WTC11 (cell line): Measurements from ENCODE around the gene NFIX.

Experiments
- CREB1 ChIP-seq: sonication (generic); formaldehyde crosslinking; IDR thresholded peaks from 2 replicates; pipeline ENCODE4 v1.8.0; 2023; ENCODE audit warnings: mild to moderate bottlenecking, missing genetic modification reagents
- FOXJ3 ChIP-seq: sonication (generic); formaldehyde crosslinking; IDR thresholded peaks from 2 replicates; pipeline ENCODE4 v1.9.0; 2021; ENCODE audit warnings: missing genetic modification reagents, mild to moderate bottlenecking, borderline replicate concordance
- NR2C2 ChIP-seq: sonication (generic); formaldehyde crosslinking; IDR thresholded peaks from 2 replicates; pipeline ENCODE4 v1.8.0; 2022; ENCODE audit warnings: mild to moderate bottlenecking, missing genetic modification reagents
- NR3C1 ChIP-seq: sonication (generic); formaldehyde crosslinking; conservative IDR thresholded peaks from 2 replicates; pipeline ENCODE4 v1.8.1; 2023; ENCODE audit warnings: low read depth, mild to moderate bottlenecking, missing genetic modification reagents
- SP1 ChIP-seq: sonication (generic); formaldehyde crosslinking; conservative IDR thresholded peaks from 2 replicates; pipeline ENCODE4 v1.8.1; 2022; ENCODE audit warnings: missing genetic modification reagents
- TF ChIP-seq, protein P1 (sequence below): fragments of 200-600 bp; IDR thresholded peaks from 2 replicates; pipeline ENCODE4 v1.8.0; 2022; ENCODE audit warnings: antibody characterized with exemption
- TF ChIP-seq, protein P2 (sequence below): sonication (generic); formaldehyde crosslinking; conservative IDR thresholded peaks from 2 replicates; pipeline ENCODE4 v1.8.1; 2022; ENCODE audit warnings: mild to moderate bottlenecking, missing genetic modification reagents
- TF ChIP-seq, protein P3 (sequence below): sonication (generic); formaldehyde crosslinking; IDR thresholded peaks from 2 replicates; pipeline ENCODE4 v1.8.0; 2022; ENCODE audit warnings: mild to moderate bottlenecking, missing genetic modification reagents
- TF ChIP-seq, protein P4 (sequence below): sonication (generic); formaldehyde crosslinking; IDR thresholded peaks from 2 replicates; pipeline ENCODE4 v1.8.0; 2022; ENCODE audit warnings: mild to moderate bottlenecking, missing genetic modification reagents
- TF ChIP-seq, protein P5 (sequence below): sonication (generic); formaldehyde crosslinking; IDR thresholded peaks from 2 replicates; pipeline ENCODE4 v1.8.1; 2023; ENCODE audit warnings: mild to moderate bottlenecking, missing genetic modification reagents, moderate library complexity

DNA sequence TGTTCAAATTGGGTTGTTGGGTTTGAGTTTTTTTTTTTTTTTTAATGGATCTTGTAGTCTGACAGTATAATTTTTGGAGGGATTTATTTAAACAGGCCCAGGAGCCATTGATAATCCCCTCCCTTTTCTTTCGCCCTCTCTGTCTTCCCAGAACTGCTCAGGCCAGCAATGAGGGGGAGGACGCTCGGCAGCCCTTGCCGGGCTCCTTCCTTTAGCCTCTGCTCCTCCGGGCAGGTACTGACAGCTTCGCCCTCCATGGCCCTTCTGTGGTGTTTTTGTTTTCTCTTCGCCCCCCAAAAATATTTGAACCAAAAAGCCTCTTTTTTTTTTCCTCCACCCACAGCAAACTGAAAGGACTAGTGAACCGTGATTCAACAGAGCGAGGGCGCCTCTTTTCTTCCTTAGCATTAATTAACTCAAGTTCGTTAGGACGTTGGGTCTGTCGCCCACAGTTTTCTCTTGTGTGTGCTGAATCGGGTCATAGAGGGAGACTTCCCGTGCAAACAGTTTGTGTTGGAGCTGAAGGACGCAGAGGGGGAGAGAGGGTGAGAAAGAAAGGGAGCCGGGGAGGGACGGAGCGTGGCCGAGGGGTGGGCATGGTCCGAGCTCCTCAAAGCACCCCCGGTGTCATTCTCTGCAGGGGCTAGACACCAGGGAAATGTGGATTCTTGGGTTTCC, 21.5 kb downstream of the NFIX start:
- TF ChIP-seq, protein P1, sequence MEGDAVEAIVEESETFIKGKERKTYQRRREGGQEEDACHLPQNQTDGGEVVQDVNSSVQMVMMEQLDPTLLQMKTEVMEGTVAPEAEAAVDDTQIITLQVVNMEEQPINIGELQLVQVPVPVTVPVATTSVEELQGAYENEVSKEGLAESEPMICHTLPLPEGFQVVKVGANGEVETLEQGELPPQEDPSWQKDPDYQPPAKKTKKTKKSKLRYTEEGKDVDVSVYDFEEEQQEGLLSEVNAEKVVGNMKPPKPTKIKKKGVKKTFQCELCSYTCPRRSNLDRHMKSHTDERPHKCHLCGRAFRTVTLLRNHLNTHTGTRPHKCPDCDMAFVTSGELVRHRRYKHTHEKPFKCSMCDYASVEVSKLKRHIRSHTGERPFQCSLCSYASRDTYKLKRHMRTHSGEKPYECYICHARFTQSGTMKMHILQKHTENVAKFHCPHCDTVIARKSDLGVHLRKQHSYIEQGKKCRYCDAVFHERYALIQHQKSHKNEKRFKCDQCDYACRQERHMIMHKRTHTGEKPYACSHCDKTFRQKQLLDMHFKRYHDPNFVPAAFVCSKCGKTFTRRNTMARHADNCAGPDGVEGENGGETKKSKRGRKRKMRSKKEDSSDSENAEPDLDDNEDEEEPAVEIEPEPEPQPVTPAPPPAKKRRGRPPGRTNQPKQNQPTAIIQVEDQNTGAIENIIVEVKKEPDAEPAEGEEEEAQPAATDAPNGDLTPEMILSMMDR: no peak
- TF ChIP-seq CREB1 (CRISPR knock-in tag) (no peak), FOXJ3 (no peak), NR2C2 (CRISPR knock-in tag) (no peak), NR3C1 (no peak), SP1 (CRISPR knock-in tag) (no peak)
- TF ChIP-seq, protein P2, sequence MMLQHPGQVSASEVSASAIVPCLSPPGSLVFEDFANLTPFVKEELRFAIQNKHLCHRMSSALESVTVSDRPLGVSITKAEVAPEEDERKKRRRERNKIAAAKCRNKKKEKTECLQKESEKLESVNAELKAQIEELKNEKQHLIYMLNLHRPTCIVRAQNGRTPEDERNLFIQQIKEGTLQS (CRISPR knock-in tag): no peak
- TF ChIP-seq, protein P3, sequence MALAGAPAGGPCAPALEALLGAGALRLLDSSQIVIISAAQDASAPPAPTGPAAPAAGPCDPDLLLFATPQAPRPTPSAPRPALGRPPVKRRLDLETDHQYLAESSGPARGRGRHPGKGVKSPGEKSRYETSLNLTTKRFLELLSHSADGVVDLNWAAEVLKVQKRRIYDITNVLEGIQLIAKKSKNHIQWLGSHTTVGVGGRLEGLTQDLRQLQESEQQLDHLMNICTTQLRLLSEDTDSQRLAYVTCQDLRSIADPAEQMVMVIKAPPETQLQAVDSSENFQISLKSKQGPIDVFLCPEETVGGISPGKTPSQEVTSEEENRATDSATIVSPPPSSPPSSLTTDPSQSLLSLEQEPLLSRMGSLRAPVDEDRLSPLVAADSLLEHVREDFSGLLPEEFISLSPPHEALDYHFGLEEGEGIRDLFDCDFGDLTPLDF (CRISPR knock-in tag): no peak
- TF ChIP-seq, protein P4, sequence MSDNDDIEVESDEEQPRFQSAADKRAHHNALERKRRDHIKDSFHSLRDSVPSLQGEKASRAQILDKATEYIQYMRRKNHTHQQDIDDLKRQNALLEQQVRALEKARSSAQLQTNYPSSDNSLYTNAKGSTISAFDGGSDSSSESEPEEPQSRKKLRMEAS (CRISPR knock-in tag): no peak
- TF ChIP-seq, protein P5, sequence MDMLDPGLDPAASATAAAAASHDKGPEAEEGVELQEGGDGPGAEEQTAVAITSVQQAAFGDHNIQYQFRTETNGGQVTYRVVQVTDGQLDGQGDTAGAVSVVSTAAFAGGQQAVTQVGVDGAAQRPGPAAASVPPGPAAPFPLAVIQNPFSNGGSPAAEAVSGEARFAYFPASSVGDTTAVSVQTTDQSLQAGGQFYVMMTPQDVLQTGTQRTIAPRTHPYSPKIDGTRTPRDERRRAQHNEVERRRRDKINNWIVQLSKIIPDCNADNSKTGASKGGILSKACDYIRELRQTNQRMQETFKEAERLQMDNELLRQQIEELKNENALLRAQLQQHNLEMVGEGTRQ (CRISPR knock-in tag): no peak
